Endothelial cell of umbilical vein (primary cell): ENCODE data around the gene SLA2.

Experiments used
- CTCF ChIP-seq, 2 donors: IDR thresholded peaks; 1 replicate in 1 of 2; 2 replicates in 1 of 2; pipeline ENCODE4 v1.5.1; 2011; ENCODE audit warnings: low read length in 2 of 2, mild to moderate bottlenecking in 2 of 2, moderate library complexity in 2 of 2, control low read depth in 1 of 2, inconsistent platforms in 1 of 2, low read depth in 1 of 2; ENCODE audit not compliant: insufficient read depth in 1 of 2; ENCODE audit errors: extremely low read depth in 1 of 2
- EZH2 ChIP-seq: IDR thresholded peaks from 2 replicates; pipeline ENCODE4 v1.6.1; 2012; ENCODE audit warnings: borderline replicate concordance, low read depth, mild to moderate bottlenecking, moderate library complexity, low read length, inconsistent platforms; ENCODE audit not compliant: severe bottlenecking
- JUN ChIP-seq: IDR thresholded peaks from 2 replicates; pipeline ENCODE4 v1.6.1; 2011; ENCODE audit warnings: borderline replicate concordance, low read depth; ENCODE audit not compliant: insufficient read length, insufficient read depth
- MAX ChIP-seq: IDR thresholded peaks from 2 replicates; pipeline ENCODE4 v1.6.1; 2011; ENCODE audit not compliant: insufficient read depth, insufficient read length
- MYC ChIP-seq: IDR thresholded peaks from one replicate; pipeline ENCODE4 v1.6.1; 2011; ENCODE audit warnings: mild to moderate bottlenecking, low read depth, low read length
- POLR2A ChIP-seq: IDR thresholded peaks from 2 replicates; pipeline ENCODE4 v1.6.1; 2012; ENCODE audit warnings: low read depth, mild to moderate bottlenecking, control low read depth, low read length
- POLR2AphosphoS5 ChIP-seq: IDR thresholded peaks from 2 replicates; pipeline ENCODE4 v1.6.1; 2012; ENCODE audit warnings: low read depth, mild to moderate bottlenecking, control low read depth, low read length, moderate library complexity; ENCODE audit not compliant: insufficient read depth

GRCh38 chr20:36587388-36588070 lies 58.5 kb downstream of the SLA2 start:
- TF ChIP-seq JUN (no peak), CTCF (IDR thresholded peaks at IDR 0.05; ENCODE audit: extremely low read depth in 1 of 2, insufficient read depth in 1 of 2, low read depth in 1 of 2, low read length in 2 of 2) (no peak), POLR2AphosphoS5 (no peak), EZH2 (no peak), POLR2A (no peak), MAX (no peak), MYC (no peak)
